H1 (cell line): ENCODE data around the gene SENP6. TPM values are rescaled to one million over a fixed set of nuclear protein-coding genes. Genes with fewer than 3 reads are reported as not detected.
"Not testable (repeated sequence)": the region's sequence is repeated elsewhere in the genome, so short reads cannot be mapped to it uniquely, and the experiment has no call there.

ENCODE experiments used
- CTCF ChIA-PET: fragments of 300-600 bp; sonication (Branson Sonifier 250); formaldehyde crosslinking; loops from one replicate; lab custom pipeline; 2021; ENCODE audit not compliant: partially characterized antibody; lab: Charles Lee
- POLR2A ChIA-PET: fragments of 300-600 bp; sonication (Branson Sonifier 250); formaldehyde crosslinking; loops from one replicate; lab custom pipeline; 2021; ENCODE audit warnings: inconsistent platforms; ENCODE audit not compliant: partially characterized antibody; lab: Charles Lee
- DNase-seq, 2 experiments: peaks; one replicate each; pipeline versions ENCODE4 v3.0.0 to v3.0.0-alpha.2; 2010 to 2022; ENCODE audit warnings: low spot score in 2 of 2, low read depth in 1 of 2, mixed read lengths in 1 of 2
- FAIRE-seq: peaks from 2 replicates; lab custom pipeline; 2011; peaks lifted over from hg19 to GRCh38; lab: Jason Lieb, UNC
- H2AFZ ChIP-seq: 2 replicates; pipeline ENCODE4 v1.8.1; 2012; ENCODE audit warnings: low read length, inconsistent platforms
- H2AK5ac ChIP-seq: 2 replicates; pipeline ENCODE4 v1.6.1; 2013; ENCODE audit warnings: low read depth, low read length
- H2BK120ac ChIP-seq: replicated peaks from 2 replicates; pipeline ENCODE3; 2013; ENCODE audit warnings: low read depth, low read length, inconsistent platforms
- H2BK12ac ChIP-seq: 2 replicates; pipeline ENCODE4 v1.6.1; 2013; ENCODE audit warnings: low read depth, low read length
- H2BK15ac ChIP-seq: 2 replicates; pipeline ENCODE4 v1.6.1; 2013; ENCODE audit warnings: low read length
- H2BK20ac ChIP-seq: 2 replicates; pipeline ENCODE4 v1.6.1; 2013; ENCODE audit warnings: low read length
- H2BK5ac ChIP-seq: 2 replicates; pipeline ENCODE4 v1.6.1; 2013; ENCODE audit warnings: low read depth, low read length
- H3K14ac ChIP-seq: 2 replicates; pipeline ENCODE4 v1.6.1; 2013; ENCODE audit warnings: inconsistent platforms; ENCODE audit not compliant: insufficient read length
- H3K18ac ChIP-seq: 2 replicates; pipeline ENCODE4 v1.6.1; 2013; ENCODE audit warnings: low read length; ENCODE audit errors: extremely low read depth
- H3K23ac ChIP-seq: 2 replicates; pipeline ENCODE4 v1.6.1; 2013; ENCODE audit warnings: inconsistent platforms; ENCODE audit not compliant: insufficient read length
- H3K23me2 ChIP-seq: 2 replicates; pipeline ENCODE4 v1.6.1; 2013; ENCODE audit warnings: low read depth, low read length
- H3K27ac ChIP-seq: 2 replicates; pipeline ENCODE4 v1.6.1; 2011; ENCODE audit warnings: low read depth, low read length, inconsistent platforms
- H3K27me3 ChIP-seq, 4 experiments: replicated peaks in 1 of 4; 1 replicate in 1 of 4; 2 replicates in 3 of 4; pipeline versions ENCODE4 v1.6.1 to v1.8.1; 2011 to 2013; ENCODE audit warnings: low read length in 3 of 4, mild to moderate bottlenecking in 3 of 4, inconsistent platforms in 2 of 4, mixed read lengths in 2 of 4, moderate library complexity in 1 of 4; ENCODE audit not compliant: control insufficient read depth in 3 of 4, insufficient read depth in 3 of 4; ENCODE audit errors: extremely low read depth in 1 of 4
- H3K36me3 ChIP-seq, 4 experiments: 2 replicates each; pipeline versions ENCODE4 v1.6.1 to v1.8.1; 2011 to 2013; ENCODE audit warnings: mild to moderate bottlenecking in 4 of 4, low read length in 3 of 4, moderate library complexity in 2 of 4, control low read depth in 1 of 4, inconsistent platforms in 1 of 4; ENCODE audit not compliant: insufficient read depth in 4 of 4, control insufficient read depth in 2 of 4
- H3K4ac ChIP-seq: replicated peaks from 2 replicates; pipeline ENCODE3; 2013; ENCODE audit warnings: low read length, low read depth, mixed read lengths, inconsistent platforms; ENCODE audit not compliant: insufficient read length
- H3K4me1 ChIP-seq, 4 experiments: replicated peaks in 1 of 4; 1 replicate in 1 of 4; 2 replicates in 3 of 4; pipeline versions ENCODE4 v1.6.1 to v1.8.1; 2011 to 2013; ENCODE audit warnings: low read length in 3 of 4, inconsistent platforms in 2 of 4, mixed read lengths in 1 of 4; ENCODE audit not compliant: insufficient read depth in 4 of 4, control insufficient read depth in 3 of 4
- H3K4me2 ChIP-seq, 2 experiments: 2 replicates each; pipeline versions ENCODE4 v1.6.1 to v1.8.1; 2011 to 2013; ENCODE audit warnings: low read depth in 2 of 2, low read length in 2 of 2, control low read depth in 1 of 2, inconsistent platforms in 1 of 2, mild to moderate bottlenecking in 1 of 2; ENCODE audit not compliant: insufficient read depth in 1 of 2
- H3K4me3 ChIP-seq, 4 experiments: fragments of 200-600, 300-600 bp in 1 of 4; sonication (generic), shearing (Covaris generic), sonication (Bioruptor Twin) in 1 of 4; 2 replicates each; pipeline versions ENCODE4 v1.5.1 to v1.8.1; 2011 to 2016; ENCODE audit warnings: low read length in 4 of 4, low read depth in 3 of 4, control low read depth in 2 of 4, inconsistent platforms in 2 of 4, mild to moderate bottlenecking in 2 of 4, mixed read lengths in 1 of 4, moderate library complexity in 1 of 4; ENCODE audit not compliant: insufficient read depth in 2 of 4; ENCODE audit errors: extremely low read depth in 1 of 4
- H3K56ac ChIP-seq: replicated peaks from 2 replicates; pipeline ENCODE3; 2013; ENCODE audit warnings: low read depth, mild to moderate bottlenecking, mixed read lengths, low read length, inconsistent platforms; ENCODE audit not compliant: insufficient read length
- H3K79me1 ChIP-seq: 2 replicates; pipeline ENCODE4 v1.6.1; 2013; ENCODE audit warnings: low read depth, low read length, control low read depth
- H3K79me2 ChIP-seq, 2 experiments: 2 replicates each; pipeline versions ENCODE4 v1.6.1 to v1.8.1; 2012 to 2013; ENCODE audit warnings: low read length in 2 of 2, mild to moderate bottlenecking in 2 of 2, inconsistent platforms in 1 of 2; ENCODE audit not compliant: insufficient read depth in 2 of 2, control insufficient read depth in 1 of 2
- H3K9ac ChIP-seq, 4 experiments: replicated peaks in 1 of 4; 1 replicate in 1 of 4; 2 replicates in 3 of 4; pipeline versions ENCODE4 v1.6.1 to v1.8.1; 2011 to 2013; ENCODE audit warnings: low read depth in 3 of 4, low read length in 3 of 4, control low read depth in 2 of 4, mild to moderate bottlenecking in 2 of 4, moderate library complexity in 2 of 4, inconsistent platforms in 1 of 4; ENCODE audit errors: extremely low read depth in 1 of 4
- H3K9me3 ChIP-seq, 2 experiments: 2 replicates each; pipeline versions ENCODE4 v1.6.1 to v1.8.1; 2012 to 2013; ENCODE audit warnings: mild to moderate bottlenecking in 2 of 2, moderate library complexity in 2 of 2, control low read depth in 1 of 2, inconsistent platforms in 1 of 2, low read depth in 1 of 2, low read length in 1 of 2, mixed read lengths in 1 of 2; ENCODE audit not compliant: insufficient read depth in 2 of 2
- H4K20me1 ChIP-seq, 2 experiments: replicated peaks in 1 of 2; 2 replicates each; pipeline versions ENCODE3 to v1.8.1; 2011 to 2013; ENCODE audit warnings: inconsistent platforms in 2 of 2, low read length in 2 of 2, mild to moderate bottlenecking in 1 of 2; ENCODE audit not compliant: insufficient read depth in 2 of 2, control insufficient read depth in 1 of 2
- H4K5ac ChIP-seq: 2 replicates; pipeline ENCODE4 v1.6.1; 2013; ENCODE audit warnings: low read length, low read depth, mixed read lengths, inconsistent platforms; ENCODE audit not compliant: insufficient read length
- H4K8ac ChIP-seq: 2 replicates; pipeline ENCODE4 v1.8.0; 2013; ENCODE audit warnings: mild to moderate bottlenecking, moderate library complexity, low read length, inconsistent platforms; ENCODE audit not compliant: insufficient read depth; ENCODE audit errors: extremely low read depth
- H4K91ac ChIP-seq: replicated peaks from 2 replicates; pipeline ENCODE3; 2013; ENCODE audit warnings: low read length, mixed read lengths, inconsistent platforms; ENCODE audit not compliant: insufficient read length
- WGBS, 2 experiments: shearing (Covaris generic) in 1 of 2; methylation state at CpG; one replicate each; pipeline versions ENCODE4 v1.1.6 to v1.1.7; 2013 to 2015; ENCODE audit warnings: low lambda C conversion rate in 2 of 2, mixed read lengths in 2 of 2, inconsistent platforms in 1 of 2, low coverage in 1 of 2, missing lambda C conversion rate in 1 of 2; ENCODE audit not compliant: insufficient replicate concordance in 2 of 2, insufficient coverage in 1 of 2, insufficient read length in 1 of 2; ENCODE audit errors: extremely low coverage in 1 of 2, missing lambda C conversion rate in 1 of 2; 5-methylcytosine and 5-hydroxymethylcytosine counted together
- polyA plus RNA-seq, 7 experiments: library from polyadenylated mRNA; depleted of rRNA in 3 of 7; stranded (reverse) in 5 of 7; unstranded in 2 of 7; fragments of >200 nt in 5 of 7; fragments of 200-250 nt in 2 of 7; gene quantifications; 1 replicate in 5 of 7; 2 replicates in 1 of 7; 4 replicates in 1 of 7; pipeline versions ENCODE4 v1.2.1 to v1.2.3, GENCODE V29; 2011 to 2013; ENCODE audit warnings: missing spikeins in 2 of 7, mixed read lengths in 2 of 7
- total RNA-seq: library from RNA; stranded (reverse); fragmentation: NEBNext Ultra II Directional; extraction: Animal tissue kit (Norgen Biotek cat#: 25700); gene quantifications from 2 replicates; pipeline ENCODE4 v1.2.1, GENCODE V29; 2021

Gene SENP6
- total and polyA plus RNA-seq, 2 of the 8 experiments (the other 6 are each of a cell fraction or from before 2014, with no cell fraction given), result 13.8 to 103 TPM

GRCh38 chr6:75570671-75571070 is 31.0 kb upstream of the SENP6 start:
- not testable (repeated sequence) for FAIRE-seq

More at GRCh38 chr6:75570671-75571070, 31.0 kb upstream of the SENP6 start:
- not testable (repeated sequence) for H2AFZ ChIP-seq, H3K36me3 ChIP-seq, H3K56ac ChIP-seq, H3K23ac ChIP-seq, H3K23me2 ChIP-seq, H3K14ac ChIP-seq, H3K4me3 ChIP-seq, H3K4me1 ChIP-seq, H3K18ac ChIP-seq, H3K79me1 ChIP-seq, H3K4me2 ChIP-seq, H2BK120ac ChIP-seq, H2BK12ac ChIP-seq, H2BK5ac ChIP-seq, H3K27ac ChIP-seq, H3K4ac ChIP-seq, H3K27me3 ChIP-seq, H2AK5ac ChIP-seq, H4K5ac ChIP-seq, H2BK15ac ChIP-seq, H4K91ac ChIP-seq, H3K79me2 ChIP-seq, DNase-seq, H4K20me1 ChIP-seq, H4K8ac ChIP-seq, H2BK20ac ChIP-seq, H3K9ac ChIP-seq
- ChIA-PET CTCF (interaction anchor here (0.7 kb wide), 1 partner anchor 13 kb away, joined by 3 read pairs; no protein-coding TSS in a partner anchor), POLR2A (interaction anchor here (0.9 kb wide), 1 partner anchor 33 kb away, joined by 3 read pairs; no protein-coding TSS in a partner anchor)
- H3K9me3 ChIP-seq, result peaks cover 11 to 16% of the 10 kb centered on the region in 2 experiments; a peak in 3 of 4 replicates
- 91% methylated on average over 6 of the region's 6 CpGs; no CpG with 5 or more reads in 1 of the 2 experiments for WGBS, 2 experiments
